Testis (tissue), 2 donors: ENCODE measurements around the gene PTPRE.

Experiments used
- POLR2A ChIP-seq: fragments of 450-650 bp; IDR thresholded peaks from one replicate; pipeline ENCODE4 v1.6.1; 2017; ENCODE audit warnings: antibody characterized with exemption, mild to moderate bottlenecking, moderate library complexity
- TF ChIP-seq, protein P1 (sequence below), 3 experiments: fragments of 450-650 bp in 2 of 3; fragments of 200-600 bp in 1 of 3; sonication (generic) in 1 of 3; IDR thresholded peaks; one replicate each; pipeline ENCODE4 v1.5.1; 2016 to 2019; ENCODE audit warnings: antibody characterized with exemption in 3 of 3, mild to moderate bottlenecking in 2 of 3, moderate library complexity in 1 of 3

DNA sequence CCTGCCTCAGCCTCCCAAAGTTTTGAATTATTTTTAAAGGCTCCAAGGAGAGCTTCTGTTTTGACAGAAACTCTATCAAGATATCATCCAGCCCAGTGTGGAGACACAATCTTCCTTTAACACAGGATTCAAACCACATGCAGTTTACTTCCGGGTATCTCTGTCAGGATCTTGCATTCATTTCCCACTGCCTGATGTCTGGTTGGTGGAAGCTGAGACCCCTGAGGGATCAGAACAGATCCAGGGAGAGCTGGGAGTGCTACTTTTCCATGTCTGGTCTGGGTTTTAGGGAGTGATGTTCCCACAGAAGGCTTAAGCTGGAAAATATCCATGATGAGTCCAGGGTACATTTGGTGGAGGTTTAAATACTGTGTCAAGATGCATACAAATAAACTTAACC lies 16.7 kb downstream of the PTPRE start:
- TF ChIP-seq, protein P1, sequence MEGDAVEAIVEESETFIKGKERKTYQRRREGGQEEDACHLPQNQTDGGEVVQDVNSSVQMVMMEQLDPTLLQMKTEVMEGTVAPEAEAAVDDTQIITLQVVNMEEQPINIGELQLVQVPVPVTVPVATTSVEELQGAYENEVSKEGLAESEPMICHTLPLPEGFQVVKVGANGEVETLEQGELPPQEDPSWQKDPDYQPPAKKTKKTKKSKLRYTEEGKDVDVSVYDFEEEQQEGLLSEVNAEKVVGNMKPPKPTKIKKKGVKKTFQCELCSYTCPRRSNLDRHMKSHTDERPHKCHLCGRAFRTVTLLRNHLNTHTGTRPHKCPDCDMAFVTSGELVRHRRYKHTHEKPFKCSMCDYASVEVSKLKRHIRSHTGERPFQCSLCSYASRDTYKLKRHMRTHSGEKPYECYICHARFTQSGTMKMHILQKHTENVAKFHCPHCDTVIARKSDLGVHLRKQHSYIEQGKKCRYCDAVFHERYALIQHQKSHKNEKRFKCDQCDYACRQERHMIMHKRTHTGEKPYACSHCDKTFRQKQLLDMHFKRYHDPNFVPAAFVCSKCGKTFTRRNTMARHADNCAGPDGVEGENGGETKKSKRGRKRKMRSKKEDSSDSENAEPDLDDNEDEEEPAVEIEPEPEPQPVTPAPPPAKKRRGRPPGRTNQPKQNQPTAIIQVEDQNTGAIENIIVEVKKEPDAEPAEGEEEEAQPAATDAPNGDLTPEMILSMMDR (IDR thresholded peaks at IDR 0.05): no peak
- TF ChIP-seq POLR2A: no peak
